GM19351 (cell line): ENCODE results near the gene C19orf85.
A peak's percentile ranks its signal among the peaks of the same experiment; 100 is the strongest.

Experiments used
- ATAC-seq: cut with Tn5 transposase; IDR thresholded peaks from one replicate; pipeline ENCODE4 v1.9.1; 2021; ENCODE audit warnings: mild to moderate bottlenecking, moderate library complexity; ENCODE audit not compliant: unreplicated experiment

The C19orf85 gene

DNA sequence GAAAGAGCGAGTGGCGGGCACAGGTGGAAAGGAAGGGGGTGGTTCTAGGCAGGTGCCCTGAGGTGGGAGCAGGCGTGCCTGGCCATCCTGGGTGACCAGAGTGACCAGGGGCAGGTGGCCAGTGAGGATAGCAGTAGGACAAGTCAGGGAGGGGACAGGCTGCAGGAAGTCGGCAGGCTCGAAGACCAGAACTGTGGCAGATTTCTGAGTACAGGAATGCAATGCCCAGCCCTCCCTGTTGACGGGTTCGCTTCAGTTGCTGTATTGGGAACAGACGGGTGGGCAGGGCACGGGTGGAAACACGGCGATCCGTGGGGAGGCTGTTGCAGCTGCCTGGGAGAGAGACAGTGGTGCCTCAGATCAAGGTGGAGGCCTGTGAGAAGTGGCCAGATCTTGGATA, 13.8 kb upstream of the C19orf85 start:
- ATAC-seq: no peak

DNA sequence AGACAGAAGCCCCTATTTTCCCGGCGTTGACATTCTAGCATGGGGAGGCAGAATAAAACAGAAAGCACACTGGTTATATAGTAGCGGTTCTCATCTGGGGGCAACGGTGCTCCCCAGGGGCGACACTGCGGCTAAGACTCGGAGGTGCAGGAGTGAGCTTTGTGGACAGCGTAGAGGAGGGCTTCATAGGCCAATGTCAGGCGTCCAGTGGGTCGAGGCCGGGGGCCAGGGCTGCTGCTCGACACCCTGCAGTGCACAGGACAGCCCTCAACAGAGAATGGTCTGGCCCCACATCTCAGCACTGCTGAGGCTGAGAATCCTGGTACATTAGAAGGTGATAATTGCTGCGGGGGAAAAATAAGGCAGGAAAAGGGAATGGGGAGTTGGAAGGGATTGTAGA, 13.4 kb upstream of the C19orf85 start:
- no peak for ATAC-seq

DNA sequence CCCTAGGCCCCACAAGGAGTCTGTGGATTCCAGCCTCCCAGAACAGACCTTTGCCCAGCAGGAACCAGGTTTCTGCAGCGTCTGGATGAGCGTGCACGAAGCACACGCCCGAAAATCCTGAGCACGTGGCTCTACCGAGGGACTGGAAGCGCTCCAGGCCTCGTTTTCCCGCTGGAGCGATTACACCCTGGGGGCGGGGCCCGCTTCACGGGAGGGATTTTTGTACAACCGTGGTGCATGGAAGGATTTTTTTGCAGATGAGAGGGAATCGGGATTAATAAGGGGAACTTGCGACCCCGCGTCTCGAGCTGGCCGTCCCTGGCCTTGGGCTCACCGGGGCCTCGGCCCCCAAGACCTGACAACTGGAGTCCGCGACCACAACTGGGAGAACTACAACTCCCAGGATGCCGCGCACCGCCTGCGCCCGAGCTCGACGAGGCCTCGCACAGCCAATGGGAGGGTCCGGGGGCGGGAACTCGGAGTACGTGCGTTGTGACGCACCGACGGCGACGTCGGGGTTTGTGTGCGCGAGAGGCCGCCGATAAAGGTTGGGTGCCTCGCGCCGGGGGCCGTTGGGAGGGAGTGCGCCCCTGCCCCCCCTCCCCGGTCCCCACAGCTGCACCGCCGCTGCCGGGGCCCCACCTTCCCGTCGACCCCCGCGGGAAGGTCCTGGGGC, 11.7 kb upstream of the C19orf85 start, which contains the start of gene ZNF628:
Gene ZNF628, plus strand, starts transcription at position 518 of the 676 bp plus-strand sequence. CDS start 3,294 bp downstream, outside the sequence.
- peak; percentile 95 for ATAC-seq

DNA sequence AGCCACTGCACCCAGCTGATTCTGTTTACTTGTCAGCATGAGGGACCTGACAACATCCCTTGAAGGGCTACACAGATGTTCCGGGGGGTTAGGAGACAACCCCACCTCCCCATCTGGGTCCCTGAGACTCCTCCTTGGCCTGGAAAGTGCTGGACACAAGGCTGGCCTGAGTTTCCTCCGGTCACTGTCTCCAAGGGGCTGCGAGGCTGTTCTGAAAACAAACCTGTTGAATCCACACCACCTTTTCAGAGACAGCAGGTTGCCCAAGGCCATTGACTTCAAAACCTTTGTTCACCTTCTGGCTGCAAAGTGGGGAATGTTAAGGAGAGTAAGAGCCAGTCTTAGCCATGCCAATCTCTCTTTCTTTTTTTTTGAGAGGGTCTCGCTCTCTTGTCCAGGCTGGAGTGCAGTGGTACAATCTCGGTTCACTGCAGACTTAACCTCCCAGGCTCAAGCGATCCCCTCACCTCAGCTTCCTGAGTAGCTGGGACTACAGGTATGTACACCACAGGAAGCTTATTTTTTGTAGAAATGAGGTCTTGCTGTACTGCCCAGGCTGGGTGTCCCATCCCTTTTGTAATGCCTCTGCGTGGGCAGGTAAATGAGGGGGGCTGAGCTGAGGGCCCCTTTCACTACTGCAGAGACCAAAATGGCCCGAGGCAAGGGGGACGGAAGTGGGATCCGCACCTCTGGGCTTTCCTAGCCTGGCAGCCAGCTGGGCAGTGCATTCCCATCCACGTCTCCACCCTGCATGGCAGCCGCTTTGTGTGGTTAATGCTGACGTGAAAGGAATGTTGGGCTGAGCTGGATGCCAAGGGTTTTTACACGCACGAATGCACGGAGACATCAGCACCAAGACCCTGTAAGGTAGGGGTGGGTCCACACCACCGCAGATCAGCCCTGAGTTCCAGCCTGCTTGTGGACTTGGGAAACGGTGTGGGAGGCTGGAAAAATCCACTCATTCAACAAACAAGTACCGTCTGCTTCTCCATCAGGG, 10.0 kb upstream of the C19orf85 start:
- no peak for ATAC-seq

DNA sequence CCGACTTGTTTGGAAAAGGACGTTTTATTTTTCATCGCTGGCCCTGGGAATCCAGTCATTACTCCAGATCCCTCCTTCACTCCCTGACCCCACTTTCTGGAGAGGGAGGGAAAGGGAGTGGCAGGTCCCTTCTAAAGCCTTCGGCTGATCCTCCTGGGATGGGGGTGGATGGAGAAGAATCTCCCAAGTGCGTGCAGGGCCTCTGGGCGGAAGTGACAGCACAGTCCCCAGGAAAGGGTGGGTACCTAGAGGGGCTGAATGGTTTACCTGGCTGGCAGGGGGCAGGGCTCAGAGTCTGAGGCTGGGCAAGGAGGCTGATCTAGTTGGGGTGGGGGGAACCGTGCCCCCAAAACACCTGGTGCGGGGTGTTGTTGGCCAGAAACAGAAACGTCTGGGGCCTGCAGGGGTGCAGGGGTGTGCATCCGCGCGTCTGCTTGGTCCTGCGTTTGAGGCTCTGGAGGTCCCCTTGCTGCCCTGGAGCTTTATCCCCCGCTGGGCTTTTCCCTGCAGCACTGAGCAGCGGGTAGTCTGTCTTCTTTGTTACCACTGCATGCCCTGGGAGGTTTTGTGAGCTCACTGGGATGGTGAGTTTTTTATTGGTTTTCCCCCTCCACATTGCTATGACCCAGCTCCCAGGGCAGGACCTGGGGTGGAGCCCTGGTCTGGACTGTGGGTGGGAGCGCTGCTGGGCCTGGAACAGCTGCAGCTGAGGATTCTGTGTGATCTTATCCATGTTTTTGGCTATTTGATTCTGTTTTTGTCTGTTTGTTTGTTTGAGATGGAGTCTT, 8.9 kb upstream of the C19orf85 start:
- ATAC-seq: no peak

DNA sequence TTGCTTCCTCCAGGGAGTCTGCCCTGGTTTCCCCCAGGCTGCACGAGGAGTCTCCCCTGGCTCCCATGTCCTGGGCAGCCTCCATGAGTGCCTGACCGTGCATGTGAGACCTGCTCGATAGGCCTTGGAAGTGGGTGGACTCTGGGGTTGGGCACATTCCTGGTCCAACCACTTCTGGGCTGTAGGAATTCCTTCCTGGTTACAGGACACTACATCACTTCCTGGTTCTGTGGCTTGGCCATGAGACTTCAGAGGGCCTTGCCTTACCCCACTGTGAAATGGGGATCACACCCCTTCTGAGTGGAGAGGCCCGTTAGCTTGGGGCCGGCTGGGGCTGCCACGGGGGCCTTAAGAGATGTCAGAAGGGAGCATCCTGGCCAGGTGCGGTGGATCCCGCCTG, 7.9 kb upstream of the C19orf85 start:
- no peak for ATAC-seq

DNA sequence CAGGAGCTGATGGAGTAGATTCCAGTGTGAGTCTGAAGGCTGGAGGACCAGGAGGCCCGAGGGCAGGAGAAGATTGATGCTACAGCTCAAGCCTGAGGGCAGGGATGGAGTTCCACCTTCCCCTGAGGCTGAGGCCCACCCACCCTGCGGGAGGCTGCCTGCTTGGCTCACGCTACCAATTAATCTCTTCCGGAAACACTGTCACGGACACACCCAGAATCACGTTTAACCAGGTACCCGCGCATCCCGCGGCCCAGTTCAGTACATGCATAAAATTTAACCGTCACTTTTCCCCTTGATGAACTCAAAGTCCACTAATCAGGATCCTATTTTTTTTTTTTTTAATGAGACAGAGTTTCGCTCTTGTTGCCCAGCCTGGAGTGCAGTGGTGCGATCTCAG, 6.7 kb upstream of the C19orf85 start:
- no peak for ATAC-seq

DNA sequence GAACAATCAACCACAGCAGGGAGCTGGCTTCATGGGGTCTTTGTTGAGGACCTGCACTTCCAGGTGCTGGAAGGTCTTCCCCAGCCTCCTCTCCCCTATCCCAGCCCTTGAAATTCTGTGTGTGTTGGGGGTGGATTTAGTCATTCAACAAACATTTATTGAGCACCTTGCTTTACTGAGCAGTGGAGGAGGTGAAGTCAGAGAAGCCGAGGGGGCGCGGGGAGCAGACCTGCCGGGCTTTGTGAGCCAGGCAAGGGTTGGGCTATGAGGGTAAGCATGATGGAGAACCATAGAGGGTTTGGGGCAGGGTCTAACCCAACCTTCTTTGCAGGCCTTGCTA, 3.5 kb upstream of the C19orf85 start:
- no peak for ATAC-seq

DNA sequence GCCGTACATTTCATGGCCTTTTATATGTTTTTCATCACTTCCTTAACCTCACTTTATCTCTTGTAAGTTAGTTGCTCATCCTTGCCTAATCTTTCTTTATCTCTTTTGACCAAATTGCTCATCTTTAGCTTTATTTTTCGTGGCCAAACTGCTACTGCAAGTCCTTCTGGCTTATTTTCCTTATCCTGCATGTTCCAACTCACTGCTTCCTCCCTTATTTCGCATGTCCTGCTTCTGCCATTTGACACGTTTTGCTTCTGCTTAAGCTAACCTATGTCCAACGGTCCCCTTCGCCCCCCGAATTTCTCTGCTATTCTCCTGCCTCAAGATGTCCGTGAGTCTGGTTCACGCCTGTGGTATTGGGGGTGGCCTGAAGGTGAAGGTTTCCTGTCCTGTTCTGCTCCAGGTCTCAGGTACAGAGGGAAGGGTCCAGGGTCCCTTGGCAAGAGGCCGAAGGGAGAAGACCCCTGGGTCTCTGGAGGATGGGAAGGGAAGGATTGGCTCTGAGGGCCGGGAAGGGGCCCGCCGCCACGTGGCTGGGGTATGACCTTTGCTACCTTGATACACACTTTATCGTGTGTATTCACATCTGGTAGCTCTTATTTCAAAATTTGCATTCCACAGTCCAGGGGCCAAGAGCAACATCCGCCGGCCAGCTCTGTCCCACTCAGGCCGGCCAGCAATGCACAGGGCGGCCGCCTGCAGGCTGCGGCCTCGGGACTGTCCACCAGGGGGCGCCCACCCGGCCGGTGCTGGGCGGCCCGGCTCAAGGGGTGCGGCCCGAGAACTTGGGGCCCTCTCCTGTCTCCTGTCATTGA, 2.9 kb upstream of the C19orf85 start:
- ATAC-seq: peak; percentile 47

DNA sequence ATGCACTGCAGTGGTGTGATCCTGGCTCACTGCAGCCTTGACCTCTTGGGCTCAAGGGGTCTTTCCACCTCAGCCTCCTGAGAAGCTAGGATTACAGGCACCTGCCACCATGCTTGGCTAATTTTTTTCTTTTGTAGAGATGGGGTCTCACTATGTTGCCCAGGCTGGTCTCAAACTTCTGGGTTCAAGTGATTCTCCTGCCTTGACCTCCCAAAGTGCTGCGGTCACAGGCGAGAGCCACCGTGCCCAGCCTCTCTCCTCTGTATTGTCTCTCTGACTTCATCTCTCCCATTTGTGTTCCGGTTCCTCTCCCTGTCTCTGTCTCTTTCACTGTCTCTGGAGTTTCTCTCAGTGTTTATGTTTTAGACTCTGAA, 1.7 kb upstream of the C19orf85 start:
- no peak for ATAC-seq

DNA sequence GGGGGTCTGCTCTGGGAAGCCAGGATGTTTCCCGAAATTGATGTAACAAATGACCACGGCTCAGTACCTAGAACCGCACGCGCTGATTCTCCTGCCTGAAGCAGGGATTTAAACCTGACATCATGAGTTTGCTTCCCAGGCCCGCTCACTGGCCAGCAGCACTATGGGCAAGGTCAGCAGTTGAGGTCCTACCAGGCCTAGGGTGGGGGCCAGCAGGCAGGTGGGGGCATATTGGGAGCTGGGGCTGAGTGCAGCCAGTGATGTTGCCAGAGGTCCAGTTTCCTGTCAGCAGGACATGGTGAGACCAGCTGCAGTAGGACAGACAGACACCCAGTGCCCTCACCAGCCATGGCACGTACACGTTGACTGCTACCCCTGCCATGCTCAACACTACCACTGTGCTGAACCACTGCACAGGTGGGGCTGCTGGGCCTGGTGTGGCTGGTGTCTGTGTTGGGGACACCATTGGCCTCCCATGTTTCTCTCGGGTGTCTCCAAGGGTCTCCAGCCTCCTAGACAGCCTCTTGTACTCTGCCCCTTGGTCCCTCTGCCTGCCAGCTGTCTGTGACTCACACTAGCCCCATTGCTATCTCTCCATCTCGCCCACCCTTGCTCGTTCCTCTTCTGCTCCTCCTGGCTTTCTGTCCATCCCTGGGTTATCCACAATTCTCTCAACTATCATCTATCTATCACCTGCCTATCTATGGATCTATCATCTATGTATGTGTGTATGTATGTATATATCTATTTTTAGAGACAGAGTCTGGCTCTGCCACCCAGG, 1.1 kb upstream of the C19orf85 start:
- no peak for ATAC-seq

DNA sequence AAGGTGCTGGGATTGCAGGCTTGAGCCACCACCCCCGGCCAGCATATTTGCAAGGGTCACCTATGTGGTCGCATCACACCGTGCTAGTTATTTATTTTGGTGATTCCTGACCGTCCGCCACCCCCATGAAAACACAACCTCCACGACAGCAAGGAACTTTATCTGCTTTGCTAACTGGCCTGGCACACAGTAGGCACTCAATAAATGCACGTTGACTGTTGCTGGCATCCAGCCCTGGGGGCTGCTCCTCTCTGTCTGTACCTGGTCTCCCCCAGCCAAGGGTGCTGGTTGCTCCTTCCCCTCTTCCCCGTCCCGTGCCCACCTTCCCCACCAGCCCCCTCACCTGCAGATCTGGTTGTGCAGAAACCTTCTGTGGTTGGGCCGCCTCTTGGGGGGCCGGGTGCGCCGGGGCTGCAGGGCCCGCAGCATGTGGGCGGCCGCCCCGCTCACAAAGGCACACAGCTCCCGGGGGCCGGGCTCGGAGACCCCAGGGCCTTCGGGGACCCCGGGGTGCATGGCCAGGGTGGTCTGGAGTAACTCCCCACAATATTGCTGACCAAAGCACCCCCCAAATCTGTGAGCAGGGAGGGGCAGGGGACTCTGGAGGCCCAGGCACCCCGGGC, 401 bp downstream of the C19orf85 start:
- no peak for ATAC-seq

DNA sequence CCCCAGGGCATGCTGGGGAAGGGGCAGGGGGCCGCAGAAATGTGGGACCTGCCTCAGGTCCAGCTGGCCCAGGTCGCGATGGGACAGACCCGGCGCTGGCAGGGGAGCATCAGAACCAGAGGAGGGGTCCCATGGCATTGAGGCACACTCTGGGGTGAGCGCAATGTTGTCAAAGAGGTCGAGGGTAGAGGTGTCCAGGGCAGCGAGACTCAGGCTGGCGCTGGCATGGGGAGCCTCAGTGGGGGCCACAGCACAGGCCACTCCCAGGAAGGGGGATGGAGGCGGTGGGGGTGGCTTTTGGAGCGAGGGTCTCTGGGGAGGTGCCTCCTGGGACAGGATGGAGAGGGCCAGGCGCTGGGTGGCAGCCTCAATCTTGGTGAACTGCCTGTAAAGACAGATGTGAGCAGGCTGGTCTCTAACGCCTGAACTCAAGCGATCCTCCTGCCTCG, 944 bp downstream of the C19orf85 start:
- no peak for ATAC-seq

DNA sequence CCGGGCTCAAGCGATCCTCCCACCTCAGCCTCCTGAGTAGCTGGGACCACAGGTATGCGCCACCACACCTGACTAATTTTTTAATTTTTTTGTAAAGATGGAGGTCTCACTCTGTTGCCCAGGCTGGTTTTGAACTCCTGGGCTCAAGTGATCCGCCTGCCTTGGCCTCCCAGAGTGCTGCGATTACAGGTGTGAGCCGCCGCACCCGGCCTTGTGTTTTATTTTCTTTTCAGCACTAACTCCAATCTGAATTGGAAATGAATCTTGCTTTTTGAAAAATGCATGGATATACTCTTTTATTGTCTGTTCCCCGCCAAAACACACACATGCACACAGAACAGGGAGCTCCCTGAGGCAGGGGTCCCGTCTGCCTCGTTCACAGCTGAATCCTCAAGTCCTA, 1.8 kb downstream of the C19orf85 start:
- ATAC-seq: no peak

DNA sequence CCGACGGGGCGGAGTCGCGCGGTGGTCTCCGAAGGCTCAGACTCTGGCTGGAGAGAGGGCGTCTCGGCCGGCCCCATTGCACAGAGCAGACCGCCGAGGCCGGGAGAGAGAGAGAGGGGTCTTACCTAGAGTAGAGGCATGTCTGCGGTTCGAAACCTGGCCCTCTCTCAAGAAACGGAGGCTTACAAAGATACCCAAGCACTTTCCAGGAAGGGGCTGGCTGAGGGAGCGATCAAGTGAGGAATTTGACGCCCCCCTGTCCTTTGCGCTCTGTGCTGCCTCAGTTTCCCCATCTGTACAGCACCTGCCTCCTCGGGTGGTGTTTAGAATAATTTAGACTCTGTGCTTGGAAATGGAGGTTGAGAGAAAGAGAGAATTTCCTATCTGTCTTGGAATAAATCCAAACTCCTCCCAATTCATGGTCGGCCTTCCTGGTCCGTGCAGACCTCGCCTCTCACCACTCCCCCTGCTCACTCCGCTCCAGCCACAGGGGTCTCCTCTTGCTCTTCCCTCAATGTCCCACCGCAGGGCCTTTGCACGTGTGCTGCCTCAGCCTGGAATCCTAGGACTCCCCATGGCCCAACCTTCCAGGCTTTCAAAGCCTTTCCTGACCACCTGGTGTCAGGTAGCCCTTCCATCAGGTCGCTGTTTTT, 2.5 kb downstream of the C19orf85 start:
- ATAC-seq: no peak

DNA sequence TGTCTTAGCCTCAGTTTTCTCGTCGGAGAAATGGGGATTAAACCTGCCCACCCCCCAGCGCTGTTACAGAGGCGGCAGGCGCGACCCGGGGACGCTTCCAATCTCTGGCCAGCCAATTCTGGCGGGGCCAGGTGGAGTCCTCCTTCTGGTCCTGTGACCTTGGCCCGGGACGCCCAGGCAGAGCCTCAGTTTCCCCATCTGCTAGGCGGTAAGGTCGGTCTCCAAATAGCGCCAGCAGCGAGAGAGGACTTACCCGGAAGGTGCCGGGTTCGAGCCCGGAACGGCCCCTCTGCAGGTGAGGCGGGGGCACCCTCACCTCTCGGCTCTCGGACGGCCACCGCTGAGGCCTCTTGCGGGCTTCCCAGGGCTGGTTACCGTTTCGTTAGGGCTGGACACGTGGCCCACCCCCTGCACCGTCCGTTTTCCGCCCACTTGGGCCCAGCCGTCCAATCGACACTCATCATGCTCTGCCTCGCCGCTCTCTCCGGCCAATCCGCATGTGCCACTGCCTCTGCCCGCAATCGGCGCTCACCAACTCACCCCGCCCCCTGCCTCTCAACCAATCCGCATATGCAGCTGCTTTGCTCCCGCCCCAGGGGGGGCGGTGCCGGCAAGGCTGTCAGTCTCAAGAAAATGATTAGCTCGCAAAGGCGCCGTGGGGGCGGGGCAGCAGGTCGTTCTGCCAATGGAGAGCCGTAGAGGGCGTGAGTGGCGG, 3.1 kb downstream of the C19orf85 start, which contains the start of gene ISOC2:
Gene ISOC2, minus strand, starts transcription at position 384 of the 715 bp plus-strand sequence. CDS start 5,156 bp downstream, outside the sequence.
- ATAC-seq: peak; percentile 91

DNA sequence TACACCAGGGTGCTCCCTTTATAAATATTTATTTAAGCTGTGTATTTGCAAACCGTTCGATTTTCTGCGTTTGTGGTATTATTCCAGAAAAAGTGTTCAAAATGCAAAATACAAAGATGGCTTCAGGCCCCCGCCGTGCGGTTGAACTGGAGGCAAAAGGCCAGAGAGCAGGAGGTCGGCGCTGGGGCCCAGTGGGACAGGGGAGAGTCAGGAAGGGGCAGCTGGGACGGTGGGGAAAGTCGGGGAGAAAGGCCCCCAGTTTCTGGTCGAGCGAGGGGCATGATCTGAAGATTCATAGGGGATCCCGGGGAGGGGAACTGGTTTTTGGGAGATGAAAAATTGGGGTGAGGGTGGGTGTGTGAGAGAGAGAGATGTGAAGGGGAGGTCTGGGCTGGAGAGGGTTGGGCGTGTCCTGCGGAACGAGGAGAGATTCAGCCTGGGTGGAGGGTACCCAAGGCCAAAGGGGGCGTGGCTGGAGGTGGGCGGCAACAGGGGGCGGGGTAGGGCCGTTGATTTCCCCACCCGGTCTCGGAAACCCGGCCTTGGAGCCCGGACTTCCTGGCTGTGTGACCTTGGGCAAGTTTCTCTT, 3.8 kb downstream of the C19orf85 start:
- ATAC-seq: no peak
